WERI-Rb-1 (cell line): Measurements from ENCODE around the gene SH3PXD2B.

Experiments used
- DNase-seq: peaks from one replicate; pipeline ENCODE4 v3.0.0-alpha.2; 2020
- H3K27ac ChIP-seq: fragments of 250-450 bp; sonication (Bioruptor Pico); 2 replicates; pipeline ENCODE4 v1.5.1; 2020; ENCODE audit warnings: mild to moderate bottlenecking, moderate library complexity
- H3K27me3 ChIP-seq: fragments of 250-450 bp; sonication (Bioruptor Pico); 2 replicates; pipeline ENCODE4 v1.5.1; 2021; ENCODE audit warnings: mild to moderate bottlenecking, low read depth, moderate library complexity; ENCODE audit not compliant: insufficient read depth, severe bottlenecking
- H3K36me3 ChIP-seq: fragments of 250-450 bp; sonication (Bioruptor Pico); 2 replicates; pipeline ENCODE4 v1.5.1; 2020; ENCODE audit warnings: mild to moderate bottlenecking, moderate library complexity
- H3K4me3 ChIP-seq: 2 replicates; pipeline ENCODE4 v1.5.1; 2011; ENCODE audit warnings: low read depth, mild to moderate bottlenecking, control low read depth, low read length
- H3K9me3 ChIP-seq: fragments of 250-450 bp; sonication (Bioruptor Pico); 2 replicates; pipeline ENCODE4 v1.5.1; 2021; ENCODE audit warnings: mild to moderate bottlenecking, moderate library complexity; ENCODE audit not compliant: severe bottlenecking
- CTCF ChIP-seq: IDR thresholded peaks from 2 replicates; pipeline ENCODE4 v1.5.1; 2011; ENCODE audit warnings: low read depth, mild to moderate bottlenecking, control low read depth, inconsistent platforms, low read length

The SH3PXD2B gene

GRCh38 chr5:172440486-172440885 is 13.8 kb downstream of the SH3PXD2B start:
- Histone ChIP-seq H3K4me3 (no peak overlapping the region), H3K36me3 (no peaks in the 10 kb centered on the region), H3K9me3 (no peaks in the 10 kb centered on the region), H3K27ac (no peak overlapping the region), H3K27me3 (no peaks in the 10 kb centered on the region)
- TF ChIP-seq CTCF, result no peak
- no peak for DNase-seq

DNA sequence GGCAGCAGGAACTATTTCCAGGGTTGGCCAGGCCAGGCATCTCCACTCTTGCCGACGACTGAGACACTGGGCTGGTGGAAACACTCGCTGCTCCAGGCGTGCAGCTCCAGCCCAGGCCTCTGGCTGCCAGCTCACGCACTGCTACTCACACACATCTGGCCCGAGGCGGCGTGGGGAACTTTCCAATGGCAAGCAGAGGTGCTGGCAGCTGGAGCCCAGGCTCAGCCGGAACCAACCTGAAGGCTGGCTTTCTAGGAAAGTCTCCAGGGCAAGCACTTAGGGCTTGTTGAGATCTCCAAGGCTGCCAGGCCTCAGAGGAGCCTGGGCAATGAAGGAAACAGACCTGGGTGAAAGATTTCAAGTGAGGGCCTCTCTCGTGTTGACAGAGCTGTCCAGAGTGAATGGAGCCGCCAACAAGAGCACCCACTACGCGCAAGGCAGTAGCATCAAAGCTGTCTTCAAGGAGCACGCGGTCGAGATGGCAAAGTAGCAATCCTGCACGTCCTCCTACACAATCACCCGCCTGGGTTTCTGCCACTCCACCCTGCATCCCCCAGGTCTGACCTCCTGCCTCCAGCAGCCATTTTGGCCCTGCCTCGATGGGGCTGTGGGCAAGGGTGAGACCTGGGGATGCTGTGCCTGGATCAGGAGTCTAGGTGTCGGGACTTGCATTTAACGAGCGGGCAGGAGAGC is 14.4 kb downstream of the SH3PXD2B start:
- no peaks in the 10 kb centered on the region for H3K27me3 ChIP-seq
- no peak overlapping the region for H3K27ac ChIP-seq
- no peak for TF ChIP-seq CTCF
- no peak overlapping the region for H3K4me3 ChIP-seq
- H3K36me3 ChIP-seq, result no peaks in the 10 kb centered on the region
- DNase-seq, result no peak
- no peaks in the 10 kb centered on the region for H3K9me3 ChIP-seq

- DNase-seq, result no peak
- H3K27ac ChIP-seq, result no peak overlapping the region
- H3K36me3 ChIP-seq, result no peaks in the 10 kb centered on the region
- no peaks in the 10 kb centered on the region for H3K27me3 ChIP-seq
- no peaks in the 10 kb centered on the region for H3K9me3 ChIP-seq
- TF ChIP-seq CTCF, result no peak
- H3K4me3 ChIP-seq, result no peak overlapping the region
Measured at GRCh38 chr5:172438319-172438668, 16.0 kb downstream of the SH3PXD2B start.

DNA sequence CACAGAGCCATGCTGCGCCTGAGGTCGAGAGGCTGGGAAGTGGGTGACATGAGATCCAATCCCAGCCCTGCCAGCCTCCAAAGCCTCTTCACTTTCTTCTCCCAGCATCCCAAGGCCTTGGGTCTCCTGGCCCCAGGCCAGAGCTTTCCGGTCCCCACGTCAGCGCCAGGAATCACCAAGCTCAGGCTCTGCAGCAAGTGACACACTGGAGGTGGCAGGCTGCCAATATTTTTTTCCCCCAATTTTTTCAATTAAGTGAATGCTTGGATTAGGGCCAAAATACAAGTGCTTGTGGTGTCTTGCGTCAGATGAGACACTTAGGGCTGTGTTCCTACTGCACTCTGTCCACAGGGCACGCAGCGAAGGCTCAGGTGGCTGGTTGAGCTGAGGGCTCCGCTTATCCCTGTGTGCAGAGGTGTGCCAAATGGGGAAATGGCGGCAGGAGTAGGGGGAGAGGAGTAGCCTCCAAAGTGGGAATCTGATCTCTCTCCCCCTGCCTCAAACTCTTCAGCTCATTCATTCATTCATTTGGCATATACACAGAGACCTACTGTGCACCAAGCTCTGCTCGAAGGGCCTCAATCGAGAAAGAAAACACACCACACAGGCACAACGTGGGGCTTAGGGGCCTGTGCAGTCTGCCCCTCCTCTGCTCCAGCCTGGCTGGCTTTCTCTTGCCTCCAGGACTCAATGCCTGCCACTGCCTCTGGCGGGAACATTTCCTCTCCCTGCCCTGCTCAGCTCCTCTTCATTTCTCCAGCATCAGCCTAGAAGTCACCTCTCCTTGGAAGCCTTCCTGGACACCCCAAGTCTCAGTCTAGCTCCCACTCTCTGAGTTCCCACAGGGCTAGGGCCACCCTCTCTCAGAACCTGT is 16.6 kb downstream of the SH3PXD2B start:
- Histone ChIP-seq H3K4me3 (no peak overlapping the region), H3K27me3 (no peaks in the 10 kb centered on the region), H3K36me3 (no peaks in the 10 kb centered on the region), H3K9me3 (no peaks in the 10 kb centered on the region), H3K27ac (no peak overlapping the region)
- no peak for DNase-seq
- TF ChIP-seq CTCF, result no peak

DNA sequence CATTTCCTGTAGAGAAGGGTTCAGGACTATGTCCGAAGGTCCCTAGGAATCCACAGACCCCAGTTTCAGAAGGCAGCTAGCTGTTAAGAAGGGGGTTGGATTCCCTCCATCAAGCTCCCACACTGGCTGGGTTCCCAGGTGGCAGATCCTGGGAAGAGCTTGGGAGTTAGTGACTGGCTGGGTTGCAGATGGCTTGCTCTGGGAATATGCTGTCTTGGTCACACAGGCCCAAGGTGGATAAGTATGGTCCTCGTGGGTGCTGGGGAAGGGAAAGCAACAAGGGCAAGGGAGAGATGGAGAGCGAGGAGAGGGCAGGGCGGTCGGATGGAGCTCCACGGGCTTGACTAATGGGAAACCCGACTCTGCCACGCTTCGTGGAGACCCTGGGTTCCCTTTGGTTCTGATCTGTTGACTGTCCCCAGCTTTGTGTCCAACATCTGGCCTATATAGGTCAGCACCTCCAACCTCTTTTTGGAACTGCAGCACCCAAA is 17.4 kb downstream of the SH3PXD2B start:
- Histone ChIP-seq H3K27ac (no peak overlapping the region), H3K36me3 (no peaks in the 10 kb centered on the region), H3K9me3 (no peaks in the 10 kb centered on the region), H3K27me3 (no peaks in the 10 kb centered on the region), H3K4me3 (no peak overlapping the region)
- no peak for TF ChIP-seq CTCF
- DNase-seq, result no peak
